Nephron (organoid): Measurements from ENCODE around the gene DUS2.
"Not testable (repeated sequence)": the region's sequence is repeated elsewhere in the genome, so short reads cannot be mapped to it uniquely, and the experiment has no call there.

Experiments used
- H3K27ac Mint-ChIP-seq, 3 experiments: 2 replicates each; pipeline ENCODE4 v1.8.0; 2020; ENCODE audit warnings: mixed read lengths in 3 of 3, mild to moderate bottlenecking in 2 of 3, moderate library complexity in 1 of 3
- H3K27me3 Mint-ChIP-seq: 2 replicates; pipeline ENCODE4 v1.8.0; 2021; ENCODE audit warnings: low read depth, mild to moderate bottlenecking, moderate library complexity, mixed read lengths
- H3K36me3 Mint-ChIP-seq: 2 replicates; pipeline ENCODE4 v1.8.0; 2020; ENCODE audit warnings: low read depth, mixed read lengths
- H3K4me1 Mint-ChIP-seq: 2 replicates; pipeline ENCODE4 v1.8.0; 2020; ENCODE audit warnings: mixed read lengths
- H3K4me3 Mint-ChIP-seq, 3 experiments: 2 replicates each; pipeline ENCODE4 v1.8.0; 2020; ENCODE audit warnings: mild to moderate bottlenecking in 3 of 3, mixed read lengths in 3 of 3, moderate library complexity in 2 of 3
- H3K9me3 Mint-ChIP-seq: 2 replicates; pipeline ENCODE4 v1.8.0; 2020; ENCODE audit warnings: mixed read lengths
- CTCF ChIP-seq, 3 experiments: fragments of 200-600 bp; sonication (generic); IDR thresholded peaks; one replicate each; pipeline ENCODE4 v1.5.0; 2021; ENCODE audit warnings: antibody characterized with exemption in 3 of 3; ENCODE audit not compliant: unreplicated experiment in 3 of 3

DUS2 gene

GRCh38 chr16:68005786-68006286, 17.2 kb upstream of the DUS2 start:
- Mint-ChIP-seq H3K9me3 (no peaks in the 10 kb centered on the region), H3K27me3 (peaks cover 4% of the 10 kb centered on the region), H3K27ac (no peak overlapping the region), H3K4me1 (peaks cover 6% of the 10 kb centered on the region), H3K4me3 (no peak overlapping the region), H3K36me3 (no peaks in the 10 kb centered on the region)
- TF ChIP-seq CTCF (IDR thresholded peaks at IDR 0.05; ENCODE audit: unreplicated experiment in 3 of 3) = no peak

- H3K36me3 Mint-ChIP-seq = no peaks in the 10 kb centered on the region
- no peaks in the 10 kb centered on the region for H3K9me3 Mint-ChIP-seq
Observed at GRCh38 chr16:68009157-68009735, 13.8 kb upstream of the DUS2 start.

GRCh38 chr16:68009872-68010271, 13.2 kb upstream of the DUS2 start:
- H3K4me1 Mint-ChIP-seq, H3K4me3 Mint-ChIP-seq: not testable (repeated sequence)

More at GRCh38 chr16:68009157-68009735, 13.8 kb upstream of the DUS2 start:
- Mint-ChIP-seq H3K4me1 (peaks cover 6% of the 10 kb centered on the region), H3K27me3 (peaks cover 10% of the 10 kb centered on the region), H3K4me3 (no peak overlapping the region), H3K27ac (no peak overlapping the region)
- TF ChIP-seq CTCF (IDR thresholded peaks at IDR 0.05; ENCODE audit: unreplicated experiment in 3 of 3) = no peak

GRCh38 chr16:68013440-68013839, 9.6 kb upstream of the DUS2 start:
- H3K4me3 Mint-ChIP-seq = no peak overlapping the region
- no peak for TF ChIP-seq CTCF (IDR thresholded peaks at IDR 0.05; ENCODE audit: unreplicated experiment in 3 of 3)
- H3K9me3 Mint-ChIP-seq = no peaks in the 10 kb centered on the region
- H3K27ac Mint-ChIP-seq = no peak overlapping the region
- peaks cover 9% of the 10 kb centered on the region for H3K27me3 Mint-ChIP-seq
- peaks cover 6% of the 10 kb centered on the region for H3K4me1 Mint-ChIP-seq
- H3K36me3 Mint-ChIP-seq = no peaks in the 10 kb centered on the region

More at GRCh38 chr16:68009872-68010271, 13.2 kb upstream of the DUS2 start:
- Mint-ChIP-seq H3K27me3 (peaks cover 13% of the 10 kb centered on the region), H3K27ac (peak overlapping the region in 1 of 3 experiments; percentile 21)
- H3K36me3 Mint-ChIP-seq, H3K9me3 Mint-ChIP-seq: not testable (repeated sequence)

GRCh38 chr16:68015681-68016080, 7.4 kb upstream of the DUS2 start, which contains the start of gene DPEP2NB:
Gene DPEP2NB (minus strand): TSS chr16:68015911. CDS start chr16:68015770, 141 bp downstream.
- Mint-ChIP-seq H3K27ac (no peak within 1 kb of the TSS), H3K36me3 (no peaks in the 10 kb centered on the region), H3K4me1 (no peaks in the 10 kb centered on the region), H3K4me3 (no peak within 1 kb of the TSS), H3K27me3 (peaks cover 9% of the 10 kb centered on the region), H3K9me3 (no peaks in the 10 kb centered on the region)
- TF ChIP-seq CTCF (IDR thresholded peaks at IDR 0.05; ENCODE audit: unreplicated experiment in 3 of 3) = no peak

GRCh38 chr16:68019167-68019680, 3.9 kb upstream of the DUS2 start:
- no peak overlapping the region for H3K27ac Mint-ChIP-seq
- peaks cover 4% of the 10 kb centered on the region for H3K4me1 Mint-ChIP-seq
- H3K4me3 Mint-ChIP-seq = peak overlapping the region in 2 of 3 experiments; percentile 44 to 73
- H3K9me3 Mint-ChIP-seq = no peaks in the 10 kb centered on the region
- H3K36me3 Mint-ChIP-seq = peaks cover 8% of the 10 kb centered on the region
- H3K27me3 Mint-ChIP-seq = peaks cover 3% of the 10 kb centered on the region
- no peak for TF ChIP-seq CTCF (IDR thresholded peaks at IDR 0.05; ENCODE audit: unreplicated experiment in 3 of 3)
